ENCODE results near the gene SLC9A2. TPM values are rescaled to one million over a fixed set of nuclear protein-coding genes. Genes with fewer than 3 reads are reported as not detected.

The SLC9A2 gene
- total RNA-seq, 1 donor from 2014 or later: 0.05 TPM

- no peak overlapping the region for H3K27ac Mint-ChIP-seq (ENCODE audit: unreplicated experiment)
- peaks cover 16% of the 10 kb centered on the region for H3K27me3 Mint-ChIP-seq (ENCODE audit: unreplicated experiment)
- no peak overlapping the region for H3K4me3 Mint-ChIP-seq (ENCODE audit: unreplicated experiment)
- H3K36me3 Mint-ChIP-seq (ENCODE audit: low read depth, unreplicated experiment): peaks cover 6% of the 10 kb centered on the region
- peaks cover 8% of the 10 kb centered on the region for H3K4me1 Mint-ChIP-seq (ENCODE audit: unreplicated experiment)
- TF ChIP-seq CTCF (IDR thresholded peaks at IDR 0.05; ENCODE audit: unreplicated experiment): peak; percentile 77
- DNase-seq (ENCODE audit: low spot score): peak; percentile 40
- H3K9me3 Mint-ChIP-seq (ENCODE audit: unreplicated experiment): no peaks in the 10 kb centered on the region
These were observed 3.5 kb upstream of the SLC9A2 start for GRCh38 chr2:102615620-102616436.

- Mint-ChIP-seq H3K36me3 (ENCODE audit: low read depth, unreplicated experiment) (peaks cover 6% of the 10 kb centered on the region), H3K4me3 (ENCODE audit: unreplicated experiment) (peak overlapping the region; percentile 87), H3K27me3 (ENCODE audit: unreplicated experiment) (peaks cover 16% of the 10 kb centered on the region), H3K27ac (ENCODE audit: unreplicated experiment) (peak overlapping the region; percentile 27), H3K9me3 (ENCODE audit: unreplicated experiment) (no peaks in the 10 kb centered on the region), H3K4me1 (ENCODE audit: unreplicated experiment) (peaks cover 8% of the 10 kb centered on the region)
- DNase-seq (ENCODE audit: low spot score): peak; percentile 24
- TF ChIP-seq CTCF (IDR thresholded peaks at IDR 0.05; ENCODE audit: unreplicated experiment): no peak
These were observed 620 bp upstream of the SLC9A2 start for GRCh38 chr2:102618452-102619413.

- peaks cover 8% of the 10 kb centered on the region for H3K4me1 Mint-ChIP-seq (ENCODE audit: unreplicated experiment)
- no peak for TF ChIP-seq CTCF (IDR thresholded peaks at IDR 0.05; ENCODE audit: unreplicated experiment)
- DNase-seq (ENCODE audit: low spot score): no peak
- no peaks in the 10 kb centered on the region for H3K9me3 Mint-ChIP-seq (ENCODE audit: unreplicated experiment)
- H3K27ac Mint-ChIP-seq (ENCODE audit: unreplicated experiment): no peak overlapping the region
- H3K27me3 Mint-ChIP-seq (ENCODE audit: unreplicated experiment): peaks cover 16% of the 10 kb centered on the region
- H3K4me3 Mint-ChIP-seq (ENCODE audit: unreplicated experiment): peak overlapping the region; percentile 81
- H3K36me3 Mint-ChIP-seq (ENCODE audit: low read depth, unreplicated experiment): peaks cover 6% of the 10 kb centered on the region
These were observed 979 bp downstream of the SLC9A2 start for GRCh38 chr2:102620332-102620731.

- no peak for TF ChIP-seq CTCF (IDR thresholded peaks at IDR 0.05; ENCODE audit: unreplicated experiment)
- no peak for DNase-seq (ENCODE audit: low spot score)
- peaks cover 8% of the 10 kb centered on the region for H3K4me1 Mint-ChIP-seq (ENCODE audit: unreplicated experiment)
- H3K9me3 Mint-ChIP-seq (ENCODE audit: unreplicated experiment): no peaks in the 10 kb centered on the region
- H3K4me3 Mint-ChIP-seq (ENCODE audit: unreplicated experiment): no peak overlapping the region
- H3K36me3 Mint-ChIP-seq (ENCODE audit: low read depth, unreplicated experiment): peaks cover 6% of the 10 kb centered on the region
- H3K27ac Mint-ChIP-seq (ENCODE audit: unreplicated experiment): no peak overlapping the region
- peaks cover 14% of the 10 kb centered on the region for H3K27me3 Mint-ChIP-seq (ENCODE audit: unreplicated experiment)
These were observed 2.3 kb downstream of the SLC9A2 start for GRCh38 chr2:102621630-102622029.

Measured in endothelial cell (in vitro differentiated cells).